ENCODE results near the gene CNTNAP5. TPM values are rescaled to one million over a fixed set of nuclear protein-coding genes. Genes with fewer than 3 reads are reported as not detected.

CNTNAP5 gene
- total and polyA plus RNA-seq, 2 donors (not counting 1 experiment from before 2014, with no cell fraction given) = not detected

GRCh38 chr2:124048102-124048501 is 23.0 kb downstream of the CNTNAP5 start:
- Histone ChIP-seq H3K27ac (ENCODE audit: low read length in 2 of 2) (no peak overlapping the region), H3K9ac (ENCODE audit: low read length) (no peak overlapping the region), H3K27me3 (replicated peaks in 1 of 4; ENCODE audit: control extremely low read depth in 1 of 4, control insufficient read depth in 3 of 4, insufficient read depth in 4 of 4, low read length in 3 of 4) (no peaks in the 10 kb centered on the region), H3K4me2 (replicated peaks; ENCODE audit: low read depth, low read length, poor library complexity, severe bottlenecking) (no peak overlapping the region), H3K4me1 (ENCODE audit: control insufficient read depth in 2 of 2, insufficient read depth in 2 of 2, low read length in 2 of 2) (no peaks in the 10 kb centered on the region), H3K9me3 (ENCODE audit: control extremely low read depth in 1 of 3, control insufficient read depth in 2 of 3, insufficient read depth in 1 of 3, low read length in 2 of 3) (no peaks in the 10 kb centered on the region), H3K4me3 (ENCODE audit: control extremely low read depth in 1 of 5, extremely low read depth in 1 of 5, insufficient read depth in 1 of 5, low read depth in 2 of 5, low read length in 4 of 5) (no peak overlapping the region), H2AFZ (ENCODE audit: insufficient read depth, low read depth, low read length, poor library complexity, severe bottlenecking) (no peak overlapping the region), H3K36me3 (replicated peaks in 1 of 2; ENCODE audit: control extremely low read depth in 1 of 2, control insufficient read depth in 1 of 2, extremely low read depth in 1 of 2, insufficient read depth in 2 of 2, low read length in 1 of 2) (no peaks in the 10 kb centered on the region), H4K20me1 (ENCODE audit: control insufficient read depth, insufficient read depth, low read length, poor library complexity, severe bottlenecking) (no peaks in the 10 kb centered on the region), H3K79me2 (ENCODE audit: control insufficient read depth, insufficient read depth, low read length) (no peaks in the 10 kb centered on the region)
- Mint-ChIP-seq H3K9me3 (ENCODE audit: insufficient read depth) (no peaks in the 10 kb centered on the region), H3K4me1 (no peaks in the 10 kb centered on the region), H3K27me3 (no peaks in the 10 kb centered on the region), H3K4me3 (no peak overlapping the region), H3K27ac (no peak overlapping the region)
- intact Hi-C loops (cut with micrococcal nuclease) = no loop called here
- ATAC-seq (ENCODE audit: low read depth) (no peak), DNase-seq (no peak)
- CTCF ChIA-PET = no interaction called here
- POLR2A ChIA-PET = no interaction called here
- no peak for TF ChIP-seq EZH2 (IDR thresholded peaks at IDR 0.05; ENCODE audit: borderline replicate concordance, insufficient read depth, low read depth, low read length, poor library complexity, severe bottlenecking)
- TF ChIP-seq CTCF (IDR thresholded peaks at IDR 0.05) = no peak
- no CpG with 5 or more reads among the region's 2 CpGs for WGBS (ENCODE audit: insufficient coverage)

- no peaks in the 10 kb centered on the region for H3K27me3 Mint-ChIP-seq
These were observed 23.6 kb downstream of the CNTNAP5 start for GRCh38 chr2:124048664-124049063.

More at GRCh38 chr2:124048664-124049063, 23.6 kb downstream of the CNTNAP5 start:
- H3K27ac Mint-ChIP-seq = no peak overlapping the region
- ChIA-PET POLR2A (no interaction called here), CTCF (no interaction called here)
- Histone ChIP-seq H3K27ac (ENCODE audit: low read length in 2 of 2) (no peak overlapping the region), H3K9ac (ENCODE audit: low read length) (no peak overlapping the region), H3K9me3 (ENCODE audit: control extremely low read depth in 1 of 3, control insufficient read depth in 2 of 3, insufficient read depth in 1 of 3, low read length in 2 of 3) (no peaks in the 10 kb centered on the region), H4K20me1 (ENCODE audit: control insufficient read depth, insufficient read depth, low read length, poor library complexity, severe bottlenecking) (no peaks in the 10 kb centered on the region), H3K36me3 (replicated peaks in 1 of 2; ENCODE audit: control extremely low read depth in 1 of 2, control insufficient read depth in 1 of 2, extremely low read depth in 1 of 2, insufficient read depth in 2 of 2, low read length in 1 of 2) (no peaks in the 10 kb centered on the region), H2AFZ (ENCODE audit: insufficient read depth, low read depth, low read length, poor library complexity, severe bottlenecking) (no peak overlapping the region), H3K4me2 (replicated peaks; ENCODE audit: low read depth, low read length, poor library complexity, severe bottlenecking) (no peak overlapping the region), H3K79me2 (ENCODE audit: control insufficient read depth, insufficient read depth, low read length) (no peaks in the 10 kb centered on the region), H3K4me1 (ENCODE audit: control insufficient read depth in 2 of 2, insufficient read depth in 2 of 2, low read length in 2 of 2) (no peaks in the 10 kb centered on the region), H3K27me3 (replicated peaks in 1 of 4; ENCODE audit: control extremely low read depth in 1 of 4, control insufficient read depth in 3 of 4, insufficient read depth in 4 of 4, low read length in 3 of 4) (no peaks in the 10 kb centered on the region), H3K4me3 (ENCODE audit: control extremely low read depth in 1 of 5, extremely low read depth in 1 of 5, insufficient read depth in 1 of 5, low read depth in 2 of 5, low read length in 4 of 5) (no peak overlapping the region)
- TF ChIP-seq CTCF (IDR thresholded peaks at IDR 0.05) (no peak), EZH2 (IDR thresholded peaks at IDR 0.05; ENCODE audit: borderline replicate concordance, insufficient read depth, low read depth, low read length, poor library complexity, severe bottlenecking) (no peak)
- no peaks in the 10 kb centered on the region for H3K4me1 Mint-ChIP-seq
- 100% methylated on average over 1 of the region's 2 CpGs for WGBS (ENCODE audit: insufficient coverage)
- DNase-seq (no peak), ATAC-seq (ENCODE audit: low read depth) (no peak)
- intact Hi-C loops (cut with micrococcal nuclease) = no loop called here
- H3K4me3 Mint-ChIP-seq = no peak overlapping the region
- no peaks in the 10 kb centered on the region for H3K9me3 Mint-ChIP-seq (ENCODE audit: insufficient read depth)
